Measurements from ENCODE around the gene NOD2. TPM values are rescaled to one million over a fixed set of nuclear protein-coding genes. Genes with fewer than 3 reads are reported as not detected.
A peak's percentile ranks its signal among the peaks of the same experiment; 100 is the strongest.

Gene NOD2
- total and polyA plus RNA-seq, 2 of the 13 experiments (the other 11 are each of a cell fraction or from before 2014, with no cell fraction given) = 0.27 to 0.81 TPM

- TF ChIP-seq ZNF18 (CRISPR knock-in tag; IDR thresholded peaks at IDR 0.05; ENCODE audit: insufficient replicate concordance) = peak; percentile 59
- no peak for TF ChIP-seq MIER3 (CRISPR knock-in tag; IDR thresholded peaks at IDR 0.05; ENCODE audit: borderline replicate concordance)
- no peak for TF ChIP-seq HES4 (CRISPR knock-in tag; IDR thresholded peaks at IDR 0.05; ENCODE audit: borderline replicate concordance)
- TF ChIP-seq ZNF841 (CRISPR knock-in tag; IDR thresholded peaks at IDR 0.05; ENCODE audit: borderline replicate concordance) = no peak
- TF ChIP-seq ZNF788 (CRISPR knock-in tag; IDR thresholded peaks at IDR 0.05; ENCODE audit: borderline replicate concordance) = peak; percentile 55; the same call in 1 of the 2 replicates
- TF ChIP-seq HOXA5 (CRISPR knock-in tag; IDR thresholded peaks at IDR 0.05) = peak; percentile 66
- TF ChIP-seq SUZ12 (IDR thresholded peaks at IDR 0.05; ENCODE audit: low read depth, low read length) = no peak
- TF ChIP-seq ZNF280B (CRISPR knock-in tag; IDR thresholded peaks at IDR 0.05; ENCODE audit: borderline replicate concordance) = 0 out of 2 replicates have a peak, but pooled peaks have one; percentile 34
- TF ChIP-seq CHD2 (IDR thresholded peaks at IDR 0.05; ENCODE audit: low read depth, low read length) = no peak
- no peak for TF ChIP-seq SIX1 (CRISPR knock-in tag; IDR thresholded peaks at IDR 0.05; ENCODE audit: borderline replicate concordance)
- peak; percentile 39; the same call in 1 of the 2 replicates for TF ChIP-seq THAP11 (CRISPR knock-in tag; IDR thresholded peaks at IDR 0.05)
- no peak for TF ChIP-seq DPF2 (CRISPR knock-in tag; IDR thresholded peaks at IDR 0.05; ENCODE audit: borderline replicate concordance, low read depth)
- no peak for TF ChIP-seq HMG20B (CRISPR knock-in tag; conservative IDR thresholded peaks at IDR 0.05)
- 0 out of 2 replicates have a peak, but pooled peaks have one; percentile 31 for TF ChIP-seq ZMYM2 (CRISPR knock-in tag; IDR thresholded peaks at IDR 0.05)
- TF ChIP-seq ZBTB46 (CRISPR knock-in tag; IDR thresholded peaks at IDR 0.05; ENCODE audit: borderline replicate concordance) = no peak
- peak; percentile 84 for TF ChIP-seq ZNF687 (CRISPR knock-in tag; IDR thresholded peaks at IDR 0.05)
- peak; percentile 40; the same call in 1 of the 2 replicates for TF ChIP-seq KDM1A (CRISPR knock-in tag; IDR thresholded peaks at IDR 0.05)
- TF ChIP-seq MAX (IDR thresholded peaks at IDR 0.05) = peak; percentile 81
- TF ChIP-seq MED13 (CRISPR knock-in tag; IDR thresholded peaks at IDR 0.05) = no peak
- TF ChIP-seq DNMT3B (CRISPR knock-in tag; conservative IDR thresholded peaks at IDR 0.05) = 0 out of 2 replicates have a peak, but pooled peaks have one; percentile 39
Observed at GRCh38 chr16:50699326-50700159, 6.1 kb downstream of the NOD2 start (continued).

Data from HepG2 (cell line).